DMS79 treated with DMSO at 0.1 percent for 48 hours (cell line): ENCODE measurements around the gene LRRC8D.

Experiments
- DNase-seq: peaks from one replicate; lab custom pipeline; 2025; lab: John Stamatoyannopoulos, UW

The LRRC8D gene

GRCh38 chr1:89834083-89834704, 13.4 kb downstream of the LRRC8D start:
- no peak for DNase-seq

- no peak for DNase-seq
Measured at GRCh38 chr1:89836252-89837035, 15.6 kb downstream of the LRRC8D start.

DNA sequence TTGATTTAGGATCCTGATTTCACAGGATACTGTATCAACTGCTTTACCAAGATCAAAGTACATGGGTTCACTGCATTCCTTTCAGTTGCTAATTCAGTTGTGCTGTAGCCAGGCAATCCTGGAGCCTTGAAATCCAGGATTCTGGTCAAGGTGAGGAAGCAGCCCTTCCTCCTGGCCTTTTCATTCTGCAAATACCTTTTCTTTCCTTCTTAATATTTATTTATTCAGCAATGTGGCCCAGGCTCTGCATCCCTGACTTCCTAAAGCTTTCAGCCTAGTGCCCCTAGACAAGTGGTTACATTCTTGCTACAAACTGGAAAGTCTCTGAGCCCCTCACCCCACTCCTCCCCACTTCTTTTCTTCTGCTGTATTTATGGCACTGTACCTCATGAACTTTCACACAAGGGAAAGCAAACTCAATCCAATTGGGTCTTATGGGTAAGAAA, 16.2 kb downstream of the LRRC8D start:
- DNase-seq = no peak

- no peak for DNase-seq
Measured at GRCh38 chr1:89837510-89837909, 16.7 kb downstream of the LRRC8D start.

DNA sequence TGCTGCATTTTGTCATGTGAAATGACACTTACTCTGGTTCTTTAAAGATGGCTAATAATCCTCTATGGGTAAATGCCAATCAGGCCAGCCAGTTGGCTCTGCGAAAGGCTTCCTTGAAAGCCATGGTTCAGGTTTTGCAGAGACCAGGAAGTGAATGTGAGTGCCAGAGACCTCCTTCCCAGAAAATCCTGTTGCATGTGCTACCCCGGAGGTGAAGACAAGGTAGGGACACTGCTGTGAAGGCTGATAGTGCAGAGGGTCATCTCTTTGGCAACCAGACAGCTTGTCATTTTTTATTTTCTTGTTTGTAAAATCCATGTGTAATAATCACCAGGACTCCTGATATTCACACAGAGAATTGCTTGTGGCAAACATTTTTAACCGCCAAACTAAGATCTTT, 18.7 kb downstream of the LRRC8D start:
- DNase-seq = no peak

- no peak for DNase-seq
Measured at GRCh38 chr1:89841507-89841906, 20.7 kb downstream of the LRRC8D start.

GRCh38 chr1:89842567-89843272, 21.9 kb downstream of the LRRC8D start:
- DNase-seq = peak; percentile 73

GRCh38 chr1:89843273-89844130, 22.7 kb downstream of the LRRC8D start:
- peak; percentile 74 for DNase-seq

GRCh38 chr1:89844241-89844807, 23.5 kb downstream of the LRRC8D start:
- DNase-seq = no peak

DNA sequence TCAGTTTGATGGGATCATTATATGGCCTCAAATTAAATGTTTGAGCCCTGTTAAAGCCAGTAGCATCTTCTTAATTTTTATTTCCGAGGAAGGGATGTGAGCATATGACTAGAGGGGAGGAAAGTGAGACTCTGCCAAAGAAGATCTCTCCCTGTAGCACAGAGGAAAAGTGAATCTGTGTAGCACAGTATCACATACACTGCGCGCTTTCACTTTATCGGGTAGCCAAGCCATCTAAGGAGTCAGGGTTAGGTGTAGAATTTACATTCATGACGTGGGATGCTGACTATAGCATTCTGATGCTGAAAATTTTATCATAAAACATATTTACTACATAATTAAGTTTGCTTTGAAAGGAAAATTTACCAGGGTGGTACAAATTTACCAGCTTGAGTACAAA, 24.0 kb downstream of the LRRC8D start:
- DNase-seq = no peak

DNA sequence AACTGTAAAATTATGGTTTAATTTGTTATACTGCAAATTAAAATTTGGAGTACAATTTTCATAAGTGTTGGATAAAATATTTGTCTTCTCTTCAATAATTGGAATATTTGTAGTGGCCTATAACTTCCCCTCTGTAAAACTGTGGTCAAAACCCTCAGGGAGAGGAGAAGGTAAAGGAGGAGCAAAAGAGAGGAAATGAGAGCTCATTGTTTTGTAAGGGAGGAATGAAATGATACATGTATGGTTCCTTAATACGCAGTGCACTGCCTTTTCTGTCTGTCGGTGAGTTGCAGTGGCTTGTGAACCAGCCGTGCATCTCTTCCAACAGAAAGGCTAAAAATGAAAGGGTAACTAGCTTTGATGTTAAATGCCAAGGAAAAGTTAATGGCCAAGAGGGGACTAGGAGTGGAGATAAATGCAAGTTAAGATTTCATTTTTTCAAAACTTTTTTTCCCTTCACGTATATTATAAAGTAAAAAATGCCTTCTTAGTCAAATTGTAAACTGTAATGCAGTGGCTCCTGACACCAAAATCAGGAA, 26.4 kb downstream of the LRRC8D start:
- no peak for DNase-seq

GRCh38 chr1:89850844-89851415, 30.1 kb downstream of the LRRC8D start:
- DNase-seq = no peak

DNA sequence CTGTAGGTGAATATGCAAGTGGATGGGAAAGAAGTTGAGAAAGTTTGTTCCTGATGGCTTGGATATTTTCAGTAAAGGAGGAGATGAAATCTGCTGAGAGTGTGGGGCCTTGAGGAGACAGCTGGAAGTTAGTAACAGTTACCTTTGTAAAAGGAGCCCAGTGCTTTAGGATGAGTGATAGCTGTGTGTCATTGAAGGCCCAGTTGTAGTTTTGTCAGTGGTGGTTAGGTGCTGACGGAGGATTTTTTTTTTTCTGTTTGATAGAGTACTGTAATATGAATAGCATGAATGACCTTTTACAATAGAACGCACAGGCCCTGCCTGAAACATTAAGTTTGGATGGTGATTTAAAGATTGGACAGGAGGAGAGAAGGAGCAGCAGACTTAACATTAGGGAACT, 33.3 kb downstream of the LRRC8D start:
- DNase-seq = no peak

DNA sequence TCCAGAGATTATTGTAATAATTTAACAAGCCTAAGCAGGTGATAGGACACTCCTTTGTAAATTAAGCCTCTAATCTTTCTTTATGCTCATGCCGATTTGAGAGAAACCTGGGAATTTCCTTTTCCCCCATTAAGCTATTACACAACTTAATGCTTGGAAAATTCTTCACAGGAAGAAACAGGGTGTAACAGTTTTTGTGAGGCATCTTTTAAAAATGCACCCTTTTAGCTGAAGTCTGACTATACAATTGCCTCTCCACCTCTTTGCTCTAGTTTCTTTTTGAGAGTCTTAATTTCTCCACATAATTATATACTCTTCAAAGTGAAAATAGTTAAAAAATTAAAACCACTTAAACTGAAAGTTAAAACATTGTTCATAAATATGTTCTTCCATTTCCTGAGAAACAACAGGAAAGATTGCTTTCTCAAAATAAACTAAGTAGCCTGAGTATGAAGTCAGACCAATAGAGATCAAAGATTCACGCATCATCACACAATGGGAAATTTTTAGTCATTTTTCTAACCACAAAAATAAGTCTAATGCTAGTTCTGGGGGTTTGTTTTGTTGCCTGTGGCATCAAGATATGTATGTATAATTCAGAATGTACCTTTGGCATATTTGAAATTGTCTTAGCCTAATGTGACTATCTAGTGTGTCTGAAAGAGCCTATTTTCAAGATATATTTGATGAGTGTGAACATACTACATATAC, 34.7 kb downstream of the LRRC8D start:
- DNase-seq = no peak

GRCh38 chr1:89863165-89863830, 42.5 kb downstream of the LRRC8D start:
- peak; percentile 63 for DNase-seq

- no peak for DNase-seq
Measured at GRCh38 chr1:89865498-89866382, 44.9 kb downstream of the LRRC8D start.

- no peak for DNase-seq
Measured at GRCh38 chr1:89866568-89866967, 45.7 kb downstream of the LRRC8D start.

DNA sequence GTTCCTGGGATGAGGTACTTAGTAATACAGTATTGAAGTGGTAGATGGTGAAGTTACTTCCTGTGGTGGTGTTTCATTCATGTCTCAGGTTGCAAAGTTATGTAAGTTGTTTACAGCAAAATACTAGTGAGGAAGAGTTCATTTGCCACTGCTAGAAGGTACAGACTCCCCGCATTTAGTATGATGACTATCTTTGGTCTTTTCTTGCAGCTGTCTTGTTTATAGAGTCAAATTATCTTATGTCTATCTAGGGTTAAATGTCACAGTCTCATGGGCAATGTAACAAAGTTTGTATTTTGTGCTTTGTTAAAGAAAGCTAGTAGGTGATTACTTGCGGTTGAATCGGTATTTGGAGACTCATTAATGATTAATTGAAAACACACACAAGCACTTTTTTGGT, 50.2 kb downstream of the LRRC8D start:
- DNase-seq = no peak
